ENCODE results near the gene PDGFA.

DNA sequence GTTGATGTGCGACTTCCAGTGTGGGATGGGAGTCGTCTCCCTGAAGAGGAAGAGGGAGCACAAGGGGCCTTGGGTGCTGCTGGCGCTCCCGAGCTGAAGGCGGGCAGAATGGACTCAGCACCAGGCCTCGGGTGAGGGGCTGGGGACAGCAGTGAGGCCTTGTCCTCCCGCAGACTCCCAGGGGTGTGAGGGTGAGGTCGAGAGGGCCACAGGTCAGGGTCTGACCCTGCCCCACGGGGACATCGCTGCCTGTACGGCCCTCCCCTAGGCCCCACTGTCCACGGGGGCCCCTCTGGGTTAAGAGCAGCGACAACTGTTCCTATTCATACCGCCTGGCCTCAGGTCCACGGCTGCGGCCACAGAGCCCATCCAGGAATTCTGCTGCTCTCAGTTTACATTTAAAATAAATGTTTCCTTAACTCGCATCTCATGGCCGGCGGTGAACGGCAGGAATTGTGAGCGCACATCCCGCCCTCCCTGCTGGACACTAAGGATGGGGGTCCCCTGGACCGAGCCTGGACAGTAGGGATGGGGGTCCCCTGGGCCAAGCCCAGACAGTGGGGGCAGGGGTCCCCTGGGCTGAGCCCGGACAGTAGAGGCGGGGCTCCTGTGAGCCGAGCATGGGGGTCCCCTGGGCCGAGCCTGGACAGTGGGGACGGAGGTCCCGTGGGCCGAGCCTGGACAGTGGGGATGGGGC is 61.7 kb downstream of the PDGFA start:
- TF ChIP-seq, protein P1, sequence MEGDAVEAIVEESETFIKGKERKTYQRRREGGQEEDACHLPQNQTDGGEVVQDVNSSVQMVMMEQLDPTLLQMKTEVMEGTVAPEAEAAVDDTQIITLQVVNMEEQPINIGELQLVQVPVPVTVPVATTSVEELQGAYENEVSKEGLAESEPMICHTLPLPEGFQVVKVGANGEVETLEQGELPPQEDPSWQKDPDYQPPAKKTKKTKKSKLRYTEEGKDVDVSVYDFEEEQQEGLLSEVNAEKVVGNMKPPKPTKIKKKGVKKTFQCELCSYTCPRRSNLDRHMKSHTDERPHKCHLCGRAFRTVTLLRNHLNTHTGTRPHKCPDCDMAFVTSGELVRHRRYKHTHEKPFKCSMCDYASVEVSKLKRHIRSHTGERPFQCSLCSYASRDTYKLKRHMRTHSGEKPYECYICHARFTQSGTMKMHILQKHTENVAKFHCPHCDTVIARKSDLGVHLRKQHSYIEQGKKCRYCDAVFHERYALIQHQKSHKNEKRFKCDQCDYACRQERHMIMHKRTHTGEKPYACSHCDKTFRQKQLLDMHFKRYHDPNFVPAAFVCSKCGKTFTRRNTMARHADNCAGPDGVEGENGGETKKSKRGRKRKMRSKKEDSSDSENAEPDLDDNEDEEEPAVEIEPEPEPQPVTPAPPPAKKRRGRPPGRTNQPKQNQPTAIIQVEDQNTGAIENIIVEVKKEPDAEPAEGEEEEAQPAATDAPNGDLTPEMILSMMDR (IDR thresholded peaks at IDR 0.05), result no peak
- no peak for TF ChIP-seq POLR2A (IDR thresholded peaks at IDR 0.05)

All from esophagus squamous epithelium (tissue), 4 donors.